NK-92 treated with Interleukin-12 subunit alpha and Interleukin-12 subunit beta, amount 100 ng/mL, for 24 hours (cell line): ENCODE results near the gene TTC12.

Source experiments
- DNase-seq: peaks from one replicate; lab custom pipeline; 2025; lab: John Stamatoyannopoulos, UW

TTC12 gene

DNA sequence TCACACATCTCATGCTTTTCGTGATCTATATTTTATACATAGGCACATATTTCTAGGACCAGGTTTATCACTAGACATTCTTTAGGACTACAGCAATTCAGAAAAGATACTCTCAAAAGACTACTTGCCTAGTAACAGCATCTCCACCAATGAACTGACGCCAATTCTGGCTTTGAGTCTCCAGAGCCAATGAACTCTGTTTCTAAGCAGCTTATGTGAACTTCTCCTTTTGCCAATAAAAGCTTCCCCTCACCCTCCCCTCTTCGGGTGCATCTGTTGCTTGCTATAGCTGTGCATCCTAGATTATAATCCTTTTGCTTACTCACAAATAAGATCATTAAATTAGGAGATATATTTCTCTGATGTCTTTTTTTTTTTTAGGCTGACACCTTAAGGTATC, 61.8 kb downstream of the TTC12 start:
- no peak for DNase-seq

DNA sequence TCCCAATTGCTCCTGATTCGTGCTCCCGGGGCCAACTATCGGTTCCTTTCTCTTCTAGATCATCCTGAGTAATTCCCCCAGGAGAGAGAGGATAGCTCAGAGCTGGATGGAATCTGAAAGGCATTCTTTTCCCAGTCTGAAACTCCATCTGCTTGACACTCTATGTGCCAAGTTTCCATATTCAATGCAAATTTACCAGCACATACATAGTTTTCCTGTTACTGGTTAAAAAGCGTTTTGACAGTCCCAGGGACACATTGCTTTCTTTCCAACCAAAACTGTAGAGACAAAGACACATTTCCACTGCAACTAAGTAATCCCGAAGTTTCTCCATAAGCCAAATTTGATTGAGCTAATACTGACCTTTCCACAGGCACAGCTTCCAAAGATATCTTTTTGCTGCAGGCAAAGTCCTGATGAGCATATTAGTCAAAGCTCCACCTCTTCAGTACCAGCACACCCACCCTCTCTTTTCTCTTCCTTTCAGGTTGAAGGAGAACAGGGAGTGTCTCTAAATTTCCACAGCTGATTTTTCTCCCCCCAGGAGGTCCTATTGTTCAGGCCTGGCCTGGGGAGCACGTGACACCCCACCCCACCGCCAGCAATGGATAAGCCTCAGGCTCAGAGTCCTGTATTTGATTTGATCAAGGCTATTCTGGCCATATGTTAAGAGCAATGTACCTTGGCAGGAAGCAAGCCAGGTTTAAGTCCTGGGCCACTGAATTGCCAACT, 63.5 kb downstream of the TTC12 start:
- no peak for DNase-seq

DNA sequence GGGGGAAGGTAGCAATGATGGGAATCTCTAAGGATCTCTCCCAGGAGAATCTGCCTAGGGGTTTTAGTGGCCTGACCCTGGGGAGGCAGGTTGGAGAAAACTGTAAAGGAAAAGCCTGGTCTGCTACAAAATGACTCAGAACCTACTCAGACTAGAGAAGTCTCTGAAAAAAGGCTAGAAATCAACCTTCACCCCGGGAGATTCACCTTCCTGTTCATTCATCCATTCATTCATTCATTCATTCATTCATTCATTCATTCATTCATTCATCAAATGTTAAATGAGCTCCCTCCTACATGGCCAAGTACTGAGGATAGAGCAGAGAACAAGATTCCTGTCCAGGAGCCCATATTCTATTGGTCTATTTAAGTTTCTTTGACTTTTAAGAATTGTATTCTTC, 64.3 kb downstream of the TTC12 start:
- DNase-seq, result no peak

DNA sequence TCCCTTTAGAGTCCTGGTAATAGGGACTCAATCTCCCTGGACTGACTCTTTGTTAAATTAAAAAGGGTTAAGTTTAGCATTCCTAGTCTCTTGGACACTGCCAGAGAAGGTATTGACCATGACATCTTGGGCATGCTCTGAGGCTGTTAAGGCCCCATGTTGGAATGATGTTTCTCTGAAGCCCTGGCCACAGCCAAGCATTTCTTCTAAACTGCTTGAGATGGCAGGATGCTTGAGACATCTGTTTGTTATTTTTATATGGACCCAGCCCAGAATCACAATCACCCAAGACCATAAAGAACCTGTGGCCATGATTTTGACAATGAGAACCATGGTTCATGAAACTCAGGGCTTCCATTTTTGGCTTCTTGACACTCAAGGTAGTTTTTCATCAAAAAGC, 67.7 kb downstream of the TTC12 start:
- no peak for DNase-seq

DNA sequence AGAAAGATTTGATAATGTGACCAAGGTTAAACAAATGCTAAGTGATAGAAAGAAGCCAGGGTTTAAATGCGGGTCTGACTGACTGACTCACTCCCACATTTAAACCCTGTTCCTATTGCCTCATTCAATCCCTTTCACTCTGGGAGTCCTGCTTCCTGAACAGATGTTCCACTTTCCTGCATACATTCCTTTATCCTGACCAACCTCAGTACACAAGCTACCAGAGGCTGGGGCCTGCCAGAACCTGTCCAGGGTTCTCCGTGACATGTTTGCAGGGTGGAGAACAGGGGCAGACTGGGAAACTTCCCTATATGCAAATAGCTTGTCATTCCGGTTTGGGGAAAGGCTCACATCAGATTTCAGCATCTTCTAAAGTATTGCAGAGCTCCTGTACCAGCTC, 70.2 kb downstream of the TTC12 start:
- no peak for DNase-seq

DNA sequence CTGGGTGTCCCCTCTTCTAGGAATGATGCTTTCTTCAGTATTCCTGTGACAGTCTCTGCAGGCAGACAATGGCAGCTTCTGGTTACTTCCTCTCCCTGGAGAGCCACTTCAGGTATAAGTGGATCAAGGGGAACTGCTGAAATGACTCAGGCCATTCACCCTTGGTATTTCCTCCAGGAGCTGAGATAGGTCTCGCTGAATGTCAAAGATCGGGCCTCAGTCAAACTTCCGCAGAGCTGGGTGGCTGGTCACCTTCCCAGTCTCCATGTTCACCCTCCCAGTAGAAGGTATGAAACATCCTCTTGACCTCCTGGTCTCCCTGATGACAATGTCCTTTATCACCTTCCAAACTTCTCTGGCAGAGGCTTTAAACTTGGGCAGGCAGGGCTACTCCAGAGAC, 71.4 kb downstream of the TTC12 start:
- DNase-seq, result no peak

DNA sequence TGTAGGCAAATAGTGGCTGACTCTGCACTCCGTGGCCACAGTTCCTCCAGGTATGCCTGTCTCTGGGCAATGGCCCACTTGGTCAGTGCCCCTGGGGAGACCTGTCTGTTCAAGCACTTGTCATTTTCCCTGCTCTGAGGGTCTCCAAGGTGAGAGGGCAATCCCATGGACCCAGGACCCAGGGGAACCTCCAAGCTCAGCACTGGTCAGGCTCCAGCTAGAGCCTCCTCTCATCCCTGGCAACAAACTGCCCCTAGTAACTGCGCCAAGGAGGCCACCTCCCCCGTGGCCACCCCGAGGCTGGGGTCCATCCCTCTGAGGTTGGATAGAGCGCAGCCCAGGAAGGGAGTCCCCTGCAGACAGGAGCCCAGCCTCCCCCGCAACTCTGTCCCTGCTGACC, 72.5 kb downstream of the TTC12 start:
- no peak for DNase-seq

DNA sequence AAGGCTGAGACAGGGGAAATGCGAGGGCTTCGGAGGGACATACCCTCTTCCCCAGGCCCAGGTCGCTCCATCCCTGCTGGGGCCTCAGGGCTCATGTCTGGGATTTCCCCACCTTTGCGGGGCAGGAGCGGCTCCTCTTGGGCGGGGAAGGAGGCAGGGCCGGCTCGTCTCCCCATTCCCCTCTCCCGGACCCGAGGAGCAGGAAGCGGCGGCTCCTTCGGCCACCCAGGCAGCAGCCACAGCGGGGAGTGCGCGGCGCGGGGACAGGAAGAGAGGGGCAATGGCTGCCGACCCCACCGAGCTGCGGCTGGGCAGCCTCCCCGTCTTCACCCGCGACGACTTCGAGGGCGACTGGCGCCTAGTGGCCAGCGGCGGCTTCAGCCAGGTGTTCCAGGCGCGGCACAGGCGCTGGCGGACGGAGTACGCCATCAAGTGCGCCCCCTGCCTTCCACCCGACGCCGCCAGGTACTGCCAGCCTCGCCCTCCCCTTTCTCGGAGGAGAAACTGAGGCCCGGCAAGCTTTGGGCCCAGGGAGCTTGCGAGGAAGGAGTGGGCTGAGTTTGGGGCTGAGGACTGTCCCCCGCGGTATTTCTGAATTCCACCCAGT, 73.3 kb downstream of the TTC12 start, which contains the start of gene ANKK1:
ANKK1 (plus strand) TSS at position 175 of the 607 bp plus-strand sequence; CDS start at position 281, 106 bp downstream.
- no peak for DNase-seq

DNA sequence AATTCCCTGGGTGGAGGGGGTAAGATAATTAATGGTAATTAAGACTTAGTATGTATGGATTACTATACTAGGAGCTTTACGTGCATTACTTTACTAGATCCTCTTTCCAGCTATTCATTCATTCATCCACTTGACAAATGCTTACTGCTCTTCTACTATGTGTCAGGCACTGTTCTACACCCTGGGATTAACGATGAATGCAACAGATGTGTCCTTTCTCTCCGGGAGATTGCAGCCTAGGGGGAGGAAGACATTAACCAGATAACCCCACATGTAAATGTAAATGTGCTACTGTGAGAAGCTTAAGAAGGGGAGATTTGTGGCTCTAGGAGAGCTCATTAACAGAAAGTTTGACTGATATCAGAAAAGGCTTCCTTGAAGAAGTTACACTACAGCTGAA, 74.9 kb downstream of the TTC12 start:
- no peak for DNase-seq

DNA sequence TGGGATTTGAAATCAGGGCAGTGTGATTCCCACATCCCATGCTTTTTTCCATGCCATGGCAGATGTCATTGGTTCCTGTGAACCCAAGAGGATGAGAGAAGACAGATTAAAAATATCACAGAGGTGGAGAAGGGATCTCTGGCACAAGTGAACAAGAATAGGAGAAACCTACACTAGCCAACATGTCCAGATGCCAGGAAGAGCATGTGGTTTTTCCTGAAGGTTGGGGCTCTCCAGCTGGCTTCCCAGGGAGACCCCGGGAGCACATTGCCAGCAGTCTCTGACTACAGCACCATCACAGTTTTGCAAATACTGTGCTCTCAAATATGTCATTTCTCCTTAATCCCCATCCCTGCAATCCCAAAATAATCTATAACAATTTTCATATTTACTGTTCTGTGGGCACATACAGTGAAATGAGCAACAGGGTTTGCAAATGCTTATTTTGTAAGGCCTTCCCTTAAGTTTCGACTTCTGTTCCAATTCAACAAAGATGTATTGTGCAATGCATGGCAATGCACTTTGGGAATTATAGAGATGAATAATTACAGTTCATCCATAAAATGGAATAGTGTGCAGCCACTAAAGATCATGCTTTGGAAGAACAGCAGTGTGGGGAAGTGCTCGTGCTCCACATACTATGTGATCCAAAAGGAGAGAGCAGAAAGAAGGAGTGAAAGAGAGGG, 78.0 kb downstream of the TTC12 start:
- DNase-seq, result no peak

DNA sequence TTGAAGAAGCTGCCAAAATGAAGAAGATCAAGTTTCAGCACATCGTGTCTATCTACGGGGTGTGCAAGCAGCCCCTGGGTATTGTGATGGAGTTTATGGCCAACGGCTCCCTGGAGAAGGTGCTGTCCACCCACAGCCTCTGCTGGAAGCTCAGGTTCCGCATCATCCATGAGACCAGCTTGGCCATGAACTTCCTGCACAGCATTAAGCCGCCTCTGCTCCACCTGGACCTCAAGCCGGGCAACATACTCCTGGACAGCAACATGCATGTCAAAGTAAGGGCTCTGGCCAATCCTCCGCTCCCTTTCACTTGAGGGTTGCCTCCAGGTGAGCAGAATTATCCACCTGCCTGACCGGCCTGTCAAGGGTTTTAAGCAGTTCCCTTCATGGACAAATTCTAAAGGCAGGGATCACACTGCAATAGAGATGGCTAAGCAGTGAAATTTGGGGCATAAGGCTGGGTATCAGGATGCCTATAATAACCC, 79.2 kb downstream of the TTC12 start:
- no peak for DNase-seq

DNA sequence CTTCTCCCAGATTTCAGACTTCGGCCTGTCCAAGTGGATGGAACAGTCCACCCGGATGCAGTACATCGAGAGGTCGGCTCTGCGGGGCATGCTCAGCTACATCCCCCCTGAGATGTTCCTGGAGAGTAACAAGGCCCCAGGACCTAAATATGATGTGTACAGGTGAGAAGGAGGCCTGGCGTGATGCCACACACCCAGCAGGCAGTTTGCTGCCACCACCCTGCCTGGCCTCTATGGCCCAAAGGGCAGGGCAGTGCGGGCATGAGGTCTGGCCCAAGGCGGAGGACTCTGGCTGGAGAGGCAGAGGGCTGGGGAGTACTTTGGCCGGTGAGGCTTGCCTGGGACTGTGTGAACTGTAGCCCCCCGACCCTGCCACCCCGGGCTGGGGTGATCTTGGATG, 80.5 kb downstream of the TTC12 start:
- no peak for DNase-seq

DNA sequence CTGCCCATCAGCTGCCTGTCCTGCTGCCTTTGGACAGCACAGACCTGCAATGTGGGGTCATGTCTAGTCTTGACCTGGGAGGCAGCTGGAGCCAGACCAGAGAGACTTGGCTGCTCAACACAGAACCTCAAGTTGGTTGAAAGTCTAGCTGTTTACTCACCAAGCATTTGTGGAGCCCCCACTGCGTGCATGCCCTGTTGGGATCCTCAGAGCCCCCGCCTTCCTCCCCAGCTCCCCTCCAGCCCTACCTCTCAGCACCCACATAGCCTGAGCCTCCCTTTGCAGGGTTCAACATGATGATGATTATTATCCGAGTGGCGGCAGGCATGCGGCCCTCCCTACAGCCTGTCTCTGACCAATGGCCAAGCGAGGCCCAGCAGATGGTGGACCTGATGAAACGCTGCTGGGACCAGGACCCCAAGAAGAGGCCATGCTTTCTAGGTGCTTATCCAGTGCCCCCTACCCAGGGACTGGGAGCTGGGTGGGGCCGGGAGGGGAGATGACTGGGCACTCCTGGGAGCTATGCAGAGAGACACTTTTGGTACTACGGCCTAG, 81.5 kb downstream of the TTC12 start:
- no peak for DNase-seq

DNA sequence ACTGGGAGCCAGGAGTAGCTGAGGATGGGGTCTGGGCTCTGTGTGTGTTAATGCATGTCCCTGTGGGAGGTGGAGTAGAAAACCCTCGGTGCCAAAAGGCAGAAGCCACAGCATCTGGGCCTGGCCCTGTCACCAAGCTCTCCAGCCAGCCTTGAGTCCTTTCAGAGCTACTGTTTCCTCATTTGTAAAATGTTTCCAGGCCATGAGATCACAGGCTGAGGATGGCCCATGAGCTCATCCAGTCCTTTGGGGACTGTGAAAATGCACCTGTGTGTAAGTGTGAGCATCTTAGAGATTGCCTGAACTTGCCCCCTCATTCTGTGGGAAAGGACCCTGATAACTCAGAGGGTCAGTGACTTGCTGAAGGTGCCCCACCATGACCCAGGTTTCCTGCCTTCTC, 82.3 kb downstream of the TTC12 start:
- no peak for DNase-seq

DNA sequence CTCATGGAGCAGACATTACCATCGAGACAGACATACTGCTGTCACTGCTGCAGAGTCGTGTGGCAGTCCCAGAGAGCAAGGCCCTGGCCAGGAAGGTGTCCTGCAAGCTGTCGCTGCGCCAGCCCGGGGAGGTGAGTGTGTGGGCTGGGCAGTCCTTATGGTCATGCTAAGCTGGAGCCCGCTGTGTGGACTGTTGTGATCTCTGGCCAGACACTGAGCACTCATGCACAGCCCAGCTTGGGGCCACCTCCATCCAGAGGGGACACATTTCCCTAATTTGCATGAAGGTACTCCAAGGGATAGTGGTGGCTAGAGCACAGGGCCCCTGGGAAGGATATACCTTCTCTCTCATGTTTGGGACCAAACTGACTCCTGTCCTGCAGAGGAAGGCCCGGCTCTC, 82.8 kb downstream of the TTC12 start:
- DNase-seq, result no peak

DNA sequence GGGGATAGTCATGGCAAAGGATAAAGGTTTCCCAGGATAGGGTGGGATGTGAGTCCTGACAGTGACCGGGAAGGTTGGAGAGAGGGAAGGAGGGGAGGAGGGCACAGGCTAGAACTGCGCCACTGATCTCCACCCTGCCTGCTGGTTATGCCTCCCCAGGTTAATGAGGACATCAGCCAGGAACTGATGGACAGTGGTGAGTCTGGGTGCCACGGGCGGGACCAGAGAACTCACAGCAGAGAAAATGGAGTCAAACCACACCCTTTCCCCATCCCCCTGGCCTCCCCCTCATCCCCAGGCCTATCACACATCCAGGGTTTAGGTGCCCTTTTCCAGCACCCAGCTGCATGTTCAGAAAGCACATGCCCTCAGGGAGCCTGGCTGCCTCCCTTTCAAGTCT, 83.4 kb downstream of the TTC12 start:
- no peak for DNase-seq

DNA sequence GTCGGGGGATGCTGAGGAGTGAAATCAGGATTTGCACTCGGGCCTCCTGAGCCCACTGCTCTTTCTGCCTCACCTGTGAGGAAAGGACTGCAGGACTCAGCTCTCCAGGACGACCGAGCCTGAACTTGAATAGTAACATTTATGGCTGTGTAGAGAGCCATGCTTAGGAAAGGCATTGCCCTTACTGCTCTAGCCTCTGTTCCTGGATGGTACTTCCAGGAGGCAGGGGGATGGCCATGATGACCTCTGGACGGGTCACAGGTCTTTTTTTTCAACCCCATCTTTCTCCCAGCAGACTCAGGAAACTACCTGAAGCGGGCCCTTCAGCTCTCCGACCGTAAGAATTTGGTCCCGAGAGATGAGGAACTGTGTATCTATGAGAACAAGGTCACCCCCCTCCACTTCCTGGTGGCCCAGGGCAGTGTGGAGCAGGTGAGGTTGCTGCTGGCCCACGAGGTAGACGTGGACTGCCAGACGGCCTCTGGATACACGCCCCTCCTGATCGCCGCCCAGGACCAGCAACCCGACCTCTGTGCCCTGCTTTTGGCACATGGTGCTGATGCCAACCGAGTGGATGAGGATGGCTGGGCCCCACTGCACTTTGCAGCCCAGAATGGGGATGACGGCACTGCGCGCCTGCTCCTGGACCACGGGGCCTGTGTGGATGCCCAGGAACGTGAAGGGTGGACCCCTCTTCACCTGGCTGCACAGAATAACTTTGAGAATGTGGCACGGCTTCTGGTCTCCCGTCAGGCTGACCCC, 84.5 kb downstream of the TTC12 start:
- no peak for DNase-seq

DNA sequence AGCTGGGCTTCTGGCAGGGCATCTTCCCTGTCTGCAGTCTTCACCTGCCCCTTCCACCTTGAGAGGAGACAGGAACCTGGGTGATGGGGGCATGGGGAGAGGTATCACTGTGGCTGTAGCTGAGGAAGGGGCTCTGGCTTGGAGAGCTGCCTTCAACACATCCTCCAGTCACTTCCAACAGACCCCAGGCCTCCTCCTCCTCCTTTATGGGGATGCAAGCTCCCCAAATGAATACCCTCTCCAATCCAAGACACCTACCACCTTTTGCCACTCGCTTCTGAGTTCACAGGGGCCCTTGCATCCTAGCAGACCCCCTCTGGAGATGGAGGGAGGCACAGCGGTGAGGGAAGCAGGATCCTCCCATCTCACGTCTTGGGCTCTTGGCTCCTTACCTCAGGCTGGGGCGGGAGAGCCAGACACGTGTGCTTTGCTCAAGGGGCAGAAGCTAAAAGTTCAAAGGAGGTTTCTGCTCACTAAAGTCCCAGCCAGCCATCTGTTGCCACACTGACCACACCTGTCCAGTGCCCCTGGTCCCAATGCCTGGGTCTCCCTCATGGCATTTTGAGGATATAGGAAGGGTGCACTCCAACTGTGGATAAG, 86.3 kb downstream of the TTC12 start:
- no peak for DNase-seq

DNA sequence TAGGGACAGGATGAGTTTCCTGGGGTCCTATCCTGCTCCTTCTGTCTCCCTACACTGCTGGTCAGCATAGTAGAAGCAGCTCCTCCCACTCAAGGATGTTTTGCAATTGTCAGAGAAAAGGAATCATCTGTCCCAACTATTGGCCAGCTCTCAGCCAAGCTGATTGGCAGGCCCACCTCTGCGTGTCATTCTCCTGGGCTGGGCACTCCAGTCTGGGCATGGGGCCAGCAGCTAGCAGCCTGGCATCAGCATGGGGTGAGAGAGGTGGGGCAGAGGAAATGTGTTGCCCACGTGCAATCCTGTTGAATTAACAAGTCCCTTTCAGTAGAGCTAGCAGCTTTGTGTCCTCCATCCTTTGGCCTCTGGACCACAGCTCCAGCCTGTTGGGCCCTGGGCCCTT, 87.3 kb downstream of the TTC12 start:
- no peak for DNase-seq

DNA sequence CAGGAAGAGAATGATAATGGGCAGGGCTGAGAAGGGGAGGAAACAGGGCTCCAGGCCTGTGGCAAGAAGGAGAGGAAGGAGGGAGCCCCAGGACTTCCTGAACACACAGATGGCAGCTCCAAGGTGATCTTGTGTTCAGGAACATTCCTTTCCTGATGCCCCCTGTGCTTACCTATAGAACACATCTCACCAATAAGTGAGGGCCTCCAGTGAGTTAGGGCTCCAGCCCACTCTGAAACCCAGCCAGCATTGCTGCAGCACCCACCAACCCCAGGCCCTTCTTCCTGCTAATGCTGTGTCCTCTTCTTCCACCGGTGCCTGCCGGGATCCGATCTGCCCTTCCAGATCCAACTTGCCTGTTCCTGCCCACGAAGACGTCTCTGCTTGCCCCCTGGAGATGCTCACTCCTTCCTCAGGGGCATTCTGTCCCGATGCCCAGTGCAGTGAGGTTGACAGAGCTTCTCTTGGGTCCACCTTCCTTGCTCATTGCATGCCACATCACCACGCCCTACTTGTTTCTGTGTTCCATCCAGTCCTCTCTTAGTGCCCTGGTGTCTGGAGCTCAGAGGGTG, 90.6 kb downstream of the TTC12 start:
- DNase-seq, result no peak

DNA sequence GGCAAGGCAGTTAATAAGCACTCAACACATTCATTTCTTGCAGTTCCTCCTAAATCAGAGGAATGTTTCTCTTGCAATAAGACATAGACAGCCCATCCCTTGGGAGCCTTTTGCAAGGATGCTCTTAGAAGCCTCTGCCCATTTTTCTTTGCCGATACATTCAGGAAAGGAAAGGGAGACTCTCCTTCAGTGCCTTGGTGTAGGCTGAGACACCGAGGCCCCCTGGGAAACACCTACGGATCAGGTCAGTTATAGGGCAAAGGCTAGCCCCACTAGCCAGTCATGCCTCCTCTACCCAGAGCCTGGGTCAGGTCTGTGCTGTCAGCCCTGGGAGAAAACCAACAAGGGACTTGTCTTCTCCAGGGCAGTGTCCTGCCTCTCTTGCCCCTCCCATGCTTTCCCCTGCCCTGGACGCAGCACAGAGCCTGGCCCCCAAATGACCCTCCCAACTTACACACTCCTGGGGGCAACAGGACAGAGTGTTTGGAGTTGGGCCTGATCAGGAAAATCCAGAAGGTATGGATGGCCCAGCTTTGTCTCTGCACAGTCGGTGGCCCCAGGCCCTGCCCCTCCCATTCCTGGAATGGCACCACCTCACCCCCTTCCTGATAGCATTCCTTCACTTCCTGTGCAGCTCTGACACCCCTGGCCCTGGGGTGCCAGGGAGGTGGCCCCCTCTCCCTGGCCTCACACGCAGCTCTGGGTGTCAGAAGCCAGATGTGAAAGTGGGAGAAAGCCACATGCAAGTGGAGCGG, 91.5 kb downstream of the TTC12 start:
- DNase-seq, result no peak
